GM12878 (cell line): ENCODE results near the gene SRM. TPM values are rescaled to one million over a fixed set of nuclear protein-coding genes. Genes with fewer than 3 reads are reported as not detected.

Experiments used
- ATAC-seq: fragments of 200-7000 bp; cut with Tn5 transposase; 3 replicates; pipeline ENCODE4 v1.9.1; 2020; ENCODE audit warnings: mild to moderate bottlenecking, moderate library complexity
- BruUV-seq: library from RNA; stranded (reverse); fragments of 400-500 nt; replicated peaks from 2 replicates; lab custom pipeline; 2021; lab: Mats Ljungman, UMichigan
- CTCF ChIA-PET: fragments of 300-600 bp; sonication (Branson Sonifier 250); formaldehyde crosslinking; extraction: SDS; loops from one replicate; lab custom pipeline; 2021; ENCODE audit warnings: inconsistent platforms; lab: Yijun Ruan, JAX
- POLR2A ChIA-PET: fragments of 350-600 bp; formaldehyde crosslinking; extraction: SDS; loops from one replicate; lab custom pipeline; 2021; ENCODE audit warnings: inconsistent platforms; lab: Charles Lee
- RAD21 ChIA-PET: fragments of 300-600 bp; sonication (Branson Sonifier 250); formaldehyde crosslinking; loops from one replicate; lab custom pipeline; 2023; ENCODE audit warnings: antibody characterized with exemption; ENCODE audit not compliant: unreplicated experiment; lab: Charles Lee
- SMC1A ChIA-PET: fragments of 300-600 bp; sonication (Branson Sonifier 250); formaldehyde crosslinking; loops from one replicate; lab custom pipeline; 2023; ENCODE audit not compliant: unreplicated experiment, uncharacterized antibody; lab: Charles Lee
- DNase-seq: peaks from one replicate; pipeline ENCODE4 v3.0.0-alpha.2; 2011; ENCODE audit warnings: low read depth, low spot score
- FAIRE-seq: peaks from 3 replicates; lab custom pipeline; 2011; peaks lifted over from hg19 to GRCh38; lab: Jason Lieb, UNC
- H2AFZ ChIP-seq: 2 replicates; pipeline ENCODE4 v1.6.0; 2011; ENCODE audit warnings: low read depth, low read length, control low read depth; ENCODE audit not compliant: control insufficient read depth
- H3K27ac ChIP-seq: 2 replicates; pipeline ENCODE4 v1.5.1; 2011; ENCODE audit warnings: control low read depth; ENCODE audit not compliant: control insufficient read depth, insufficient read depth
- H3K27me3 ChIP-seq, 2 experiments: replicated peaks in 1 of 2; 2 replicates each; pipeline versions ENCODE4 v1.6.0 to v1.6.1; 2011; ENCODE audit warnings: low read length in 1 of 2; ENCODE audit not compliant: control insufficient read depth in 2 of 2, insufficient read depth in 2 of 2
- H3K36me3 ChIP-seq, 2 experiments: 2 replicates each; pipeline ENCODE4 v1.5.1; 2011; ENCODE audit warnings: low read length in 1 of 2; ENCODE audit not compliant: control insufficient read depth in 2 of 2, insufficient read depth in 2 of 2
- H3K4me1 ChIP-seq: 2 replicates; pipeline ENCODE4 v1.6.1; 2011; ENCODE audit warnings: mild to moderate bottlenecking, low read length, moderate library complexity, mixed read lengths; ENCODE audit not compliant: control insufficient read depth, insufficient read depth
- H3K4me2 ChIP-seq: 2 replicates; pipeline ENCODE4 v1.6.0; 2011; ENCODE audit warnings: control low read depth; ENCODE audit not compliant: control insufficient read depth, insufficient read depth
- H3K4me3 ChIP-seq: fragments of 200-600 bp; sonication (generic); 2 replicates; pipeline ENCODE4 v1.5.1; 2016
- H3K79me2 ChIP-seq: 2 replicates; pipeline ENCODE4 v1.6.0; 2011; ENCODE audit warnings: low read length; ENCODE audit not compliant: control insufficient read depth, insufficient read depth
- H3K9ac ChIP-seq: 2 replicates; pipeline ENCODE4 v1.8.0; 2011; ENCODE audit warnings: low read length, control low read depth, mixed read lengths; ENCODE audit not compliant: control insufficient read depth, insufficient read depth
- H3K9me3 ChIP-seq: replicated peaks from 3 replicates; pipeline ENCODE4 v1.5.1; 2011; ENCODE audit warnings: mild to moderate bottlenecking, low read length; ENCODE audit not compliant: control insufficient read depth, insufficient read depth
- H4K20me1 ChIP-seq: 2 replicates; pipeline ENCODE4 v1.6.0; 2011; ENCODE audit not compliant: control insufficient read depth, insufficient read depth
- CEBPB ChIP-seq, 2 experiments: fragments of 150-350 bp in 1 of 2; IDR thresholded peaks; 2 replicates each; pipeline ENCODE4 v1.6.1; 2012 to 2014; ENCODE audit warnings: low read depth in 2 of 2, low read length in 2 of 2, borderline replicate concordance in 1 of 2, inconsistent platforms in 1 of 2
- CHD2 ChIP-seq: IDR thresholded peaks from 2 replicates; pipeline ENCODE4 v1.6.1; 2011; ENCODE audit warnings: low read depth, low read length, improper control_type of control experiment, borderline replicate concordance
- DPF2 ChIP-seq: fragments of 450-650 bp; IDR thresholded peaks from 2 replicates; pipeline ENCODE4 v1.6.1; 2017; ENCODE audit warnings: mild to moderate bottlenecking
- IKZF1 ChIP-seq: fragments of 450-650 bp; conservative IDR thresholded peaks from 2 replicates; pipeline ENCODE4 v1.6.1; 2017; ENCODE audit warnings: antibody characterized with exemption, mild to moderate bottlenecking
- IKZF2 ChIP-seq, 2 experiments: fragments of 450-650 bp; IDR thresholded peaks; 2 replicates each; pipeline ENCODE4 v1.6.1; 2017; ENCODE audit warnings: mild to moderate bottlenecking in 2 of 2, moderate library complexity in 2 of 2
- KAT2A ChIP-seq: conservative IDR thresholded peaks from 2 replicates; pipeline ENCODE4 v1.6.1; 2011; ENCODE audit warnings: low read depth, low read length; ENCODE audit not compliant: control insufficient read depth
- KDM1A ChIP-seq: fragments of 200-600 bp; sonication (generic); IDR thresholded peaks from 2 replicates; pipeline ENCODE4 v1.6.1; 2016; ENCODE audit warnings: borderline replicate concordance
- MYC ChIP-seq: IDR thresholded peaks from 2 replicates; pipeline ENCODE4 v1.6.1; 2011; ENCODE audit warnings: mild to moderate bottlenecking, low read length, moderate library complexity, inconsistent platforms; ENCODE audit not compliant: insufficient read depth, insufficient replicate concordance, insufficient read length, severe bottlenecking
- PAX5 ChIP-seq: IDR thresholded peaks from 2 replicates; pipeline ENCODE4 v1.6.1; 2011; ENCODE audit warnings: low read depth, low read length, borderline replicate concordance
- POLR2AphosphoS2 ChIP-seq: IDR thresholded peaks from 2 replicates; pipeline ENCODE4 v1.6.1; 2011; ENCODE audit warnings: low read depth, mild to moderate bottlenecking, low read length, improper control_type of control experiment, moderate library complexity
- RELA ChIP-seq: fragments of 450-650 bp; IDR thresholded peaks from 2 replicates; pipeline ENCODE4 v1.8.0; 2014; ENCODE audit warnings: borderline replicate concordance; ENCODE audit not compliant: partially characterized antibody
- SMAD5 ChIP-seq: IDR thresholded peaks from 2 replicates; pipeline ENCODE4 v1.6.1; 2016; ENCODE audit warnings: antibody characterized with exemption, low read depth
- SPI1 ChIP-seq: IDR thresholded peaks from 2 replicates; pipeline ENCODE4 v1.6.1; 2011; ENCODE audit warnings: low read depth, mild to moderate bottlenecking, low read length, moderate library complexity, borderline replicate concordance; ENCODE audit not compliant: insufficient read depth
- STAT1 ChIP-seq: fragments of 450-650 bp; conservative IDR thresholded peaks from 2 replicates; pipeline ENCODE4 v1.6.1; 2014; ENCODE audit warnings: antibody characterized with exemption, mild to moderate bottlenecking
- SUZ12 ChIP-seq: fragments of 200-600 bp; sonication (generic); IDR thresholded peaks from one replicate; pipeline ENCODE4 v1.6.1; 2018; ENCODE audit warnings: antibody characterized with exemption, mild to moderate bottlenecking; ENCODE audit not compliant: unreplicated experiment
- TCF12 ChIP-seq: IDR thresholded peaks from 2 replicates; pipeline ENCODE4 v1.6.1; 2011; ENCODE audit warnings: low read depth, mild to moderate bottlenecking, low read length
- WGBS: methylation state at CpG from one replicate; pipeline ENCODE4 v1.1.6; 2016; ENCODE audit warnings: low lambda C conversion rate; ENCODE audit not compliant: insufficient replicate concordance, insufficient coverage; ENCODE audit errors: missing lambda C conversion rate; 5-methylcytosine and 5-hydroxymethylcytosine counted together
- in situ Hi-C: fragments of 300-500 bp; cut with MboI; formaldehyde crosslinking; loops from 9 replicates; pipeline ENCODE4 v1.14.3; 2018; ENCODE audit warnings: mixed read lengths
- intact Hi-C: fragments of 100-400 bp; cut with micrococcal nuclease; formaldehyde crosslinking; loops from one replicate; pipeline ENCODE4 v1.14.2; 2022; ENCODE audit not compliant: unreplicated experiment
- polyA plus RNA-seq, 11 experiments: library from polyadenylated mRNA; depleted of rRNA in 4 of 11; unstranded in 6 of 11; stranded (reverse) in 5 of 11; fragments of >200 nt; fragmentation: Nextera tagmentation in 4 of 11; fragmentation: Illumina TruSeq in 1 of 11; extraction: Ambion mirVana in 4 of 11; extraction: Trizol in 1 of 11; gene quantifications; 1 replicate in 1 of 11; 2 replicates in 10 of 11; pipeline versions ENCODE4 v1.2.1 to v1.2.3, GENCODE V29; 2011 to 2016; ENCODE audit warnings: inconsistent platforms in 2 of 11, missing spikeins in 2 of 11, low read depth in 1 of 11
- total RNA-seq, 4 experiments: library from RNA; depleted of rRNA in 3 of 4; stranded (reverse); fragments of >200 nt in 3 of 4; fragmentation: Illumina TruSeq in 1 of 4; extraction: Trizol in 1 of 4; gene quantifications; 2 replicates each; pipeline versions ENCODE4 v1.2.1 to v1.2.3, GENCODE V29; 2013 to 2021
- TF ChIP-seq, protein P1 (sequence below): IDR thresholded peaks from 2 replicates; pipeline ENCODE4 v1.6.1; 2012; ENCODE audit warnings: low read depth, low read length, improper control_type of control experiment
- TF ChIP-seq, protein P2 (sequence below): IDR thresholded peaks from 2 replicates; pipeline ENCODE4 v1.6.1; 2011; ENCODE audit warnings: borderline replicate concordance, low read depth, mild to moderate bottlenecking, moderate library complexity, low read length; ENCODE audit not compliant: insufficient read depth, poor library complexity, severe bottlenecking
- TF ChIP-seq, protein P3 (sequence below): IDR thresholded peaks from 2 replicates; pipeline ENCODE4 v1.6.1; 2012; ENCODE audit warnings: low read length, inconsistent platforms

The SRM gene
- total and polyA plus RNA-seq, 10 of the 15 experiments (the other 5 are each of a cell fraction or from before 2014, with no cell fraction given): 16.7 to 255 (median 81.2) TPM

DNA sequence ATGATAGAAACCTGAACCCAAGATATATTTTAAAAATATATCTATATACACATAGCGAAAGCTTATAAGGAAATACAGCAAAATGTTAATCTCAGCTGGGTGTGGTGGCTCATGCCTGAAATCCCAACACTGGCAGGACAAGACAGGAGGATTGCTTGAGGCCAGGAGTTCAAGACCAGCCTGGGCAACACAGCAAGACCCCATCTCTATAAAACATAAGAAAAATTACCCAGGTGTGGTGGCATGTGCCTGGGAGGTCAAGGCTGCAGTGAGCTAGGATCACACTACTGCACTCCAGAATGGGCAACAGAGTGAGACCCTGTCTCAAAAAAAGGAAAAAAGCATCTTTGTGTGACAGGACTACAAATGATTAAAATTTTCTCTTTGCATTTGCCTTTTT is 6.0 kb upstream of the SRM start:
- WGBS: 90% methylated on average over 1 of the region's 1 CpG
- H3K9me3 ChIP-seq: no peaks in the 10 kb centered on the region; the same call in 2 of the 3 replicates
- peaks cover 26% of the 10 kb centered on the region for H3K4me1 ChIP-seq
- peaks cover 28 to 31% of the 10 kb centered on the region in 2 experiments for H3K36me3 ChIP-seq
- SMC1A ChIA-PET: interaction anchor here (2.4 kb wide), 1 partner anchor 28 kb away, joined by 9 read pairs; no protein-coding TSS in a partner anchor
- intact Hi-C loops: no loop called here
- no peak overlapping the region for H3K9ac ChIP-seq
- H3K4me3 ChIP-seq: no peak overlapping the region
- TF ChIP-seq SUZ12: no peak
- TF ChIP-seq KAT2A: no peak
- TF ChIP-seq POLR2AphosphoS2: no peak
- TF ChIP-seq IKZF1: no peak
- TF ChIP-seq MYC: no peak
- TF ChIP-seq, protein P1, sequence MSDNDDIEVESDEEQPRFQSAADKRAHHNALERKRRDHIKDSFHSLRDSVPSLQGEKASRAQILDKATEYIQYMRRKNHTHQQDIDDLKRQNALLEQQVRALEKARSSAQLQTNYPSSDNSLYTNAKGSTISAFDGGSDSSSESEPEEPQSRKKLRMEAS: no peak
- TF ChIP-seq RELA: no peak
- TF ChIP-seq CHD2: no peak
- no peak for TF ChIP-seq IKZF2 (IDR thresholded peaks at IDR 0.05)
- TF ChIP-seq SPI1: no peak
- TF ChIP-seq, protein P2, sequence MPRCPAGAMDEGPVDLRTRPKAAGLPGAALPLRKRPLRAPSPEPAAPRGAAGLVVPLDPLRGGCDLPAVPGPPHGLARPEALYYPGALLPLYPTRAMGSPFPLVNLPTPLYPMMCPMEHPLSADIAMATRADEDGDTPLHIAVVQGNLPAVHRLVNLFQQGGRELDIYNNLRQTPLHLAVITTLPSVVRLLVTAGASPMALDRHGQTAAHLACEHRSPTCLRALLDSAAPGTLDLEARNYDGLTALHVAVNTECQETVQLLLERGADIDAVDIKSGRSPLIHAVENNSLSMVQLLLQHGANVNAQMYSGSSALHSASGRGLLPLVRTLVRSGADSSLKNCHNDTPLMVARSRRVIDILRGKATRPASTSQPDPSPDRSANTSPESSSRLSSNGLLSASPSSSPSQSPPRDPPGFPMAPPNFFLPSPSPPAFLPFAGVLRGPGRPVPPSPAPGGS: no peak
- TF ChIP-seq SMAD5: no peak
- no peak for TF ChIP-seq TCF12
- no peak for TF ChIP-seq DPF2
- TF ChIP-seq CEBPB (IDR thresholded peaks at IDR 0.05; ENCODE audit: borderline replicate concordance in 1 of 2, low read depth in 2 of 2, low read length in 2 of 2): no peak
- no peak for TF ChIP-seq STAT1
- TF ChIP-seq, protein P3, sequence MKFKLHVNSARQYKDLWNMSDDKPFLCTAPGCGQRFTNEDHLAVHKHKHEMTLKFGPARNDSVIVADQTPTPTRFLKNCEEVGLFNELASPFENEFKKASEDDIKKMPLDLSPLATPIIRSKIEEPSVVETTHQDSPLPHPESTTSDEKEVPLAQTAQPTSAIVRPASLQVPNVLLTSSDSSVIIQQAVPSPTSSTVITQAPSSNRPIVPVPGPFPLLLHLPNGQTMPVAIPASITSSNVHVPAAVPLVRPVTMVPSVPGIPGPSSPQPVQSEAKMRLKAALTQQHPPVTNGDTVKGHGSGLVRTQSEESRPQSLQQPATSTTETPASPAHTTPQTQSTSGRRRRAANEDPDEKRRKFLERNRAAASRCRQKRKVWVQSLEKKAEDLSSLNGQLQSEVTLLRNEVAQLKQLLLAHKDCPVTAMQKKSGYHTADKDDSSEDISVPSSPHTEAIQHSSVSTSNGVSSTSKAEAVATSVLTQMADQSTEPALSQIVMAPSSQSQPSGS: no peak
- TF ChIP-seq KDM1A: no peak
- no peak for TF ChIP-seq PAX5
- TF ChIP-seq, all 136 proteins: peak for 0
- FAIRE-seq: no peak
- H2AFZ ChIP-seq: no peak overlapping the region
- H4K20me1 ChIP-seq: no peaks in the 10 kb centered on the region
- ChIA-PET CTCF (interaction anchor here (1.2 to 1.3 kb wide), 3 partner anchors 28 to 576 kb away, joined by 3 to 4 read pairs (median 3); no protein-coding TSS in a partner anchor), RAD21 (interaction anchor here (0.6 kb wide), 1 partner anchor 27 kb away, joined by 3 read pairs; no protein-coding TSS in a partner anchor), POLR2A (no interaction called here)
- no peaks in the 10 kb centered on the region for H3K27me3 ChIP-seq
- in situ Hi-C loops: no loop called here
- peaks cover 10% of the 10 kb centered on the region for H3K79me2 ChIP-seq
- DNase-seq: no peak
- H3K27ac ChIP-seq: no peak overlapping the region
- no TSS peak for BruUV-seq
- ATAC-seq: no peak
- no peak overlapping the region for H3K4me2 ChIP-seq
